B cell (primary cell): ENCODE measurements around the gene PMM1.

Experiments used
- EZH2 ChIP-seq: IDR thresholded peaks from 2 replicates; pipeline ENCODE4 v1.6.1; 2012; ENCODE audit warnings: borderline replicate concordance, low read depth, mild to moderate bottlenecking, moderate library complexity, low read length; ENCODE audit not compliant: insufficient read depth, poor library complexity, severe bottlenecking
- TF ChIP-seq, protein P1 (sequence below): fragments of 200-600 bp; IDR thresholded peaks from one replicate; pipeline ENCODE4 v1.8.0; 2022; ENCODE audit warnings: antibody characterized with exemption, mild to moderate bottlenecking

DNA sequence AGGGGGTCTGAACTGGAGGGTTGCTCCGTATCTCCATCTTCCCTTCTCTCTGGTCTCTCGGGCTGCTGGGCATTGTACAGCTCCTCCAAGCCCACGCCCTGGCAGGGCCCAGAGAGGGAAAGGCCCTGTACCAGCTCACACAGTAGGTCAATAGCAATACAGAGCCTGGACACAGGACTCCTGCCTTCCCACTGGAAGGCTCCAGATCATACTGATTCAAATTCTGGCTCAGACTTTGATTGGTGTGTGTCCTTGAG is 22.2 kb downstream of the PMM1 start:
- TF ChIP-seq, protein P1, sequence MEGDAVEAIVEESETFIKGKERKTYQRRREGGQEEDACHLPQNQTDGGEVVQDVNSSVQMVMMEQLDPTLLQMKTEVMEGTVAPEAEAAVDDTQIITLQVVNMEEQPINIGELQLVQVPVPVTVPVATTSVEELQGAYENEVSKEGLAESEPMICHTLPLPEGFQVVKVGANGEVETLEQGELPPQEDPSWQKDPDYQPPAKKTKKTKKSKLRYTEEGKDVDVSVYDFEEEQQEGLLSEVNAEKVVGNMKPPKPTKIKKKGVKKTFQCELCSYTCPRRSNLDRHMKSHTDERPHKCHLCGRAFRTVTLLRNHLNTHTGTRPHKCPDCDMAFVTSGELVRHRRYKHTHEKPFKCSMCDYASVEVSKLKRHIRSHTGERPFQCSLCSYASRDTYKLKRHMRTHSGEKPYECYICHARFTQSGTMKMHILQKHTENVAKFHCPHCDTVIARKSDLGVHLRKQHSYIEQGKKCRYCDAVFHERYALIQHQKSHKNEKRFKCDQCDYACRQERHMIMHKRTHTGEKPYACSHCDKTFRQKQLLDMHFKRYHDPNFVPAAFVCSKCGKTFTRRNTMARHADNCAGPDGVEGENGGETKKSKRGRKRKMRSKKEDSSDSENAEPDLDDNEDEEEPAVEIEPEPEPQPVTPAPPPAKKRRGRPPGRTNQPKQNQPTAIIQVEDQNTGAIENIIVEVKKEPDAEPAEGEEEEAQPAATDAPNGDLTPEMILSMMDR, result no peak
- no peak for TF ChIP-seq EZH2
